ENCODE data around the gene AZIN2.

AZIN2 gene

DNA sequence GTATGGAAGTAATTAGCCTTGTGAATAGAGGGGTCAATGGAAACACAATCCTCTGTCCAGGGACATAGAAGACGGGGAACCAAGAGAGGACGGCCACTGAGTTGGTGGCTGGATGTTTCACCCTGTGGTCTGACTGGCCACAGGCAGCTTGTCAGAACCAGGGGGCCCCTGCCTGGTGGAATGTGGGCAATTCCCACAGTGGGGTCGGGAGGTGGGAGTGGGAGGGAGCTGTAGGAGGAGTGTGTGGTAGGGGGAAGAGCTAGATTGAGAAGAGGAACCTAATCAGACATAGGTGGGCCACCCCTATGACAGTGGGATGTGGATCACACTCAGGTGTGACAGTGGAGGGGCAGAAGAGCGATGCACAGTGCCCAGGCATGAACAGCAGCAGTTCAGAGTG, 69.6 kb downstream of the AZIN2 start:
- no peak for DNase-seq (ENCODE audit: low read depth in 2 of 3, low spot score in 1 of 3)

- DNase-seq (ENCODE audit: low read depth in 2 of 3, low spot score in 1 of 3): no peak
Observed at GRCh38 chr1:33151116-33151515, 70.2 kb downstream of the AZIN2 start.

GRCh38 chr1:33152685-33153432, 71.9 kb downstream of the AZIN2 start:
- no peak for DNase-seq (ENCODE audit: low read depth in 2 of 3, low spot score in 1 of 3)

GRCh38 chr1:33153650-33154049, 72.7 kb downstream of the AZIN2 start:
- DNase-seq (ENCODE audit: low read depth in 2 of 3, low spot score in 1 of 3): no peak

DNA sequence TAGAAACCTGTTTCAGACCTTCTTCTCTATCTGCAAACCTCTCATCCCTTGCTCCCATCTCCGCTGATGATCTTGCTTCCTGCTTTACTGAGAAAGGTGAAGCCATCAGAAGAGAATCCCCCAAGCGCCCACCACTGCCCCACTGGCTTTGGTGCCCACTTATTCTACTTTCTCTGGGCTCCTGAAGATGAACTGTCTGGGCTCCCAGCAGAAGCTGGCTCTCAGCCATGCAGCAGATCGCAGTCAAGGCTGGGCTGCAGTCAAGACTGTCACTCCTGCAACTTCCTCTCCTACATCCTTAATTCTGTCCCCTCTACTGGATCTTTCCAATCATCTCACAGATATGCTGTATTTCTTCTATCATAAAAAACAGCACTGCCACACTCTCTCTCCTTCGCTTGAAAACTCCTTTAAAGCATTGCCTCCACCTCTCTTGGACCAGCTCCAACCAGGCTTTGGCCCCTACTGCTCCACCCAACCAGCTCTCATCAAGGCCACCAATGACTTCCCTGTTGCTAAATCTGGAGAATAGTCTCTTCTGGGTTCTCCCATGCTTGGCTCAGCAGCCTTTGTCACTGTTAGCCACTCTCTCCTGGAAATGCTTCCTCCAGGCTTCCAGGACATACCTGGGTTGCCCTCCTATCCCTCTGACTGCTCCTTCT, 75.1 kb downstream of the AZIN2 start:
- DNase-seq (ENCODE audit: low read depth in 2 of 3, low spot score in 1 of 3): no peak

GRCh38 chr1:33157131-33157530, 76.2 kb downstream of the AZIN2 start:
- DNase-seq (ENCODE audit: low read depth in 2 of 3, low spot score in 1 of 3): no peak

DNA sequence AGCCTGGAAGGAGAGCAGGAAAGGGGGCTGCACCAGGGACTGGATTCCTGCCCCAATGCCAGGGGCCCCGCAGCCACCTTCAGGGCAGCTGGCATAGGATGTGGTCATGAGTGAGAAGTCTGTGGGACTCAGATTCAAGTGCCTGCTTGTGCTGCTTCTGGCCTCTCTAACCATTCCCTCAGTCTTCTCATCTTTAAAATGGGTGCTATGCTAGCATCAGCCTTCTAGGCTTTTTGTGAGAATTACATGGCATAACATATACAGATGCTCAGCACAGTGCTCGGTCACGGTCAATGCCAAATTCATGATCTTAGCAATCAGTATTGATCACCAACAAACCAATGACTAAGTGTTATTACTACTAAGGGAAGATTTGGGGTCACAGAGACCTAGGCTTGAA, 77.4 kb downstream of the AZIN2 start:
- DNase-seq (ENCODE audit: low read depth in 2 of 3, low spot score in 1 of 3): no peak

DNA sequence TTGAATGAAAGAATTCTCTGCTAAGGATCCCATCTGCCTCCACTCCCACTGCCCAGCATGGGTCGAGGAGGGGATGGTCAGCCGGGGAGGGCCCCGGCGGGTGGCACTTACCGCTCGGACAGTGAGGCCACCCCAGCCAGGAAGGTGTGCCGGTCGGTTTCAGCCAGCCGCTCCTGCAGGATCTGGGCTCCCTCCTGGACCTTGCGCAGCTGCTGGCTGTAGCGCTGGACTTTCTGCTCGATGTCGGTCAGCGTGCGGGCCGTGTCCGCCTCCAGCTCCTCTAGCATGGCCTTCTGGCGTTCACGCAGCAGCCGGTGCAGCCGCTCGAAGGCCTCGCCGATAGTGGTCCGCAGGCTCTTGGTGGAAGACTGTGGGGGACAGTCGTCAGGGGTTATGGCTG, 78.6 kb downstream of the AZIN2 start:
- no peak for DNase-seq (ENCODE audit: low read depth in 2 of 3, low spot score in 1 of 3)

DNA sequence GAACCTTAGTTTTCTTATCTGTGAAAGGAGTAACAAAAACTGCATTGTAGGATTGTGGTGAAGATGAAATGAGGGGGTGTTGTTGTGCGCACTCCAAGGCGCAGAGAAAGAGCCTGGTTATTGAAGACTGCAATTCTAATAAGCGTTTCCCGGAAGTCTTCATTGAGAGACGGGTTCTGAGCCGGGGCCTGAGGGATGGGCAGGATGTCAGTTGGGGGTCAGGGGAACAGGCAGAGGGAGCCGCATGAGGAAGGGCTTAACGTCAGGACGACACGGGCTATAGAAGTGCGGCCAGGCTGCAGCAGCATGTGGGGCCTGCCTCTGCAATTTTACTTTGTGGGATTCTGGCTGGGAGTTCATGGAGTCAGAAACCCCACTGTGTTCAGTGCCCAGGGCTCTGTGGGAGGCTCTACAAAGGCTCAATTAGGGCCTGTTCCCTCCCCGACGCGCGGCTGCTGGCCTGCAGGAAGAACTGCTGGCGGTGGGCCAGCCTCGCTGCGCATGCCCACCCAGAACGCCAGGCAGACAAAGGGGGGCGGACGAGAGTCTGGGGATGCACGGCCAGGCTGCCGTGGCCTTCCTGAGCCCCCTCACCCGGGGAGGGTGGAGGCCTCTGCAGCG, 80.2 kb downstream of the AZIN2 start:
- DNase-seq (ENCODE audit: low read depth in 2 of 3, low spot score in 1 of 3): no peak

DNA sequence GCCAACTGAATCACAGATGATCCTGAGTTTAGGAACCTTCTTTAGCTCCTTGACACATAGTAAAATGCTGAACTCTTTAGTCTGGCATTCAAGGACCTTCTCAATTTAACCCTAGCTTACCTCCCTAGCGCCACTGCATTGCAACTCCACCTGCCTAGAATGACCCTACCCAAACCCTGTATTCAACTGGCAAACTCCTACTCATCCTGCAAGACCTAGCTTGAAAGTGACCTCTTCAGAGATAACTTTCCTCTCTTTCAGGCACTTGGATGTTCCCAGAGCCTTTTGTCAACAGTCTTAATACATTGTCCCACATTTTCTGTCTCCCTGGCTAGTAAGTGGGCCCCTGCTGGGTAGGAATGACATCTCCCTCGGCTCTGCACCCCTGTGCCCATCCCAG, 81.2 kb downstream of the AZIN2 start:
- DNase-seq (ENCODE audit: low read depth in 2 of 3, low spot score in 1 of 3): no peak

GRCh38 chr1:33163621-33164519, 82.9 kb downstream of the AZIN2 start:
- DNase-seq (ENCODE audit: low read depth in 2 of 3, low spot score in 1 of 3): no peak

GRCh38 chr1:33165209-33165608, 84.3 kb downstream of the AZIN2 start:
- no peak for DNase-seq (ENCODE audit: low read depth in 2 of 3, low spot score in 1 of 3)

DNA sequence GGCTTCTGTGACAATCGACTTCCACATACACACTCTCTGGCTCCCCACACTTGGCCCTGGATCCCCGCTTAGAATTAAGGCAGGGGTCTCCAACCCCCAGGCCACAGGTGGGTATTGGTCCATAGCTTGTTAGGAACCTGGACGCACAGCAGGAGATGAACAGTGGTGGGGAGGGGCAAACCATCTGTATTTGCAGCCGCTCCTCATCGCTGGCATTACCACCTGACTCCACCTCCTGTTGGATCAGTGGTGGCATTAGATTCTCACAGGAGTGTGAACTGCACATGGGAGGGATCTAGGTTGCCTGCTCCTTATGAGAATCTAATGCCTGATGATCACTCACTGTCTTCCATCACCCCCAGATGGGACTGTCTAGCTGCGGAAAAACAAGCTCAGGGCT, 84.9 kb downstream of the AZIN2 start:
- DNase-seq (ENCODE audit: low read depth in 2 of 3, low spot score in 1 of 3): no peak

GRCh38 chr1:33167650-33168447, 86.9 kb downstream of the AZIN2 start:
- no peak for DNase-seq (ENCODE audit: low read depth in 2 of 3, low spot score in 1 of 3)

DNA sequence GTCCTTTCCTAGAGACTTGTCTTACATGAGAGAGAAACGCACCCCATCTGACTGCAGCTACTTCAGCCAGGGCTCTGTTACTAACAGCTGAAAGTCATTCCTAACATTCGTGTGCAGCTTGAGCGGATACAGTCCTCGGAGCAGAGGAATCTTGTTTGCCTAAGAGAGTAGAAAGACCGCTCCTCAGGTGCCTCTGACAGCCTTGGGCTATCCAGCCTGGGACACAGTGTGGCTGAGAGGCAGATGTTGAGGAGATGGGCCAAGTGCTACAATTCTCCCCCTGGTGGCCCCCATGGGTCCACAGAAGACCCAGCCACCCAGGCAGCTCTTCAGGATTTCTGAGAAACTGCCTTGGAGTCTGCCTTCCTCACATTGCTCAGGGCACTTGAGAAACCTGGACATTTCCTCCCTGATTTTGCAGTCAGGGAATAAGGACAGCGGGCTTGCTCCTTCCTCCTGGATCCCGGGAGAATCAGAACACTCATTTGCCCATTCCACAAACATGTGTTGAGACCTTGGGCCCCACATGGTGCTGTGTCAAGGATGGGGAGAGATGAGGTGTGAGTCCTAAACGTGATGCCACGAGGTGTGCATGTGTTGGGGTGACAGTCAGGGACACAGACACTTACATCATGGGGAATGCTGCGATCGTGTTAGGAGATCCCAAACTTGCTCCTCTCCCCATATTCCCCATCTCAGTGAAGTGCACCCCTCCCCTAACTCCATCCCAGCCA, 87.8 kb downstream of the AZIN2 start:
- DNase-seq (ENCODE audit: low read depth in 2 of 3, low spot score in 1 of 3): no peak

- no peak for DNase-seq (ENCODE audit: low read depth in 2 of 3, low spot score in 1 of 3)
Observed at GRCh38 chr1:33169290-33170055, 88.5 kb downstream of the AZIN2 start.
